ENCODE measurements around the gene GREB1L.

Gene GREB1L

GRCh38 chr18:21458310-21458709 is 216.3 kb downstream of the GREB1L start:
- intact Hi-C loops (cut with DNase I) = no loop called here
- DNase-seq = peak in 2 of 42 donors; percentile 8 to 40

DNA sequence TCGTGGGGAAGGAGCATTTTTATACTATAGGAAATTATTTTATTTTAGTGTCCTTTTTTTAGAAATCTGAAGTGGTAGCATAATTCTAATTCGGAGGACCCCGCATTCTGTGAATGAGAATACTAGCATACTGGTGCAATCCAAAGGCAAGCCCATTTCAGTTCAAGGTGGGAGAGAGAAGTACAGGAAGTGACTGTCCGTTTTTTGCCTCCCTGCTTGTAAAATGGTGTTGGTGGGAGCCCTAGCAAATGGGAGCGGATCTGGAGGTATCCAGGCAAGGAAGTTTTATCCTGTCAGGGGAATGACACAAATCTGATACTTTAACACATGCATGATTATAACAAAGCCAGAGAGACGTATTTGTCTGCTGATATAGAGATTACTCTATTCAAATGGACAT is 216.8 kb downstream of the GREB1L start:
- intact Hi-C loops (cut with DNase I) = no loop called here
- DNase-seq = no peak

DNA sequence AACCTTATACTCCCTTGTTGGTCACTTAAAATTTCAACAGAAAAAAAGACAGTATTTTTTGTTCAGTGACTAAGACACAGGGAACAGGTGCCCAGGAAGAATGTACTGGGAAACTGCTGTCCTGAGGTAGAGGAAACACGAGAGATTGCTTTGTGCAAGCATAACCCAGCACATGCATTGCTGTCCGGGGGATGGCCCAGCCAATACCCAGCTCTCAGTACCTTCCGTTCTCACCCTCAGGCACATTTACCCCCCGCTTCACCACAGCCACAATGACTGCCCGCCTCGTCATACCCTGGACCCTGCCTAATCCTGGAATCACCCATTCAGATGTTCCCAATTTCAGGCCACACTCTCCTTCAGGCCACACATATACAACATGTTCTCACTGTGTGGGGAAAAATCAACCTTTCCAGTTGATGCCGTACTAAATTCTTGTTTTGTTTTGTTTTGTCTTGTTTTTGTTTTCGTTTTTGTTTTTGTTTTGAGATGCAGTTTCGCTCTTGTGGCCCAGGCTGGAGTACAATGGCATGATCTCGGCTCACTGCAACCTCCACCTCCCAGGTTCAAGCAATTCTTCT is 217.8 kb downstream of the GREB1L start:
- intact Hi-C loops (cut with DNase I) = no loop called here
- DNase-seq = no peak

DNA sequence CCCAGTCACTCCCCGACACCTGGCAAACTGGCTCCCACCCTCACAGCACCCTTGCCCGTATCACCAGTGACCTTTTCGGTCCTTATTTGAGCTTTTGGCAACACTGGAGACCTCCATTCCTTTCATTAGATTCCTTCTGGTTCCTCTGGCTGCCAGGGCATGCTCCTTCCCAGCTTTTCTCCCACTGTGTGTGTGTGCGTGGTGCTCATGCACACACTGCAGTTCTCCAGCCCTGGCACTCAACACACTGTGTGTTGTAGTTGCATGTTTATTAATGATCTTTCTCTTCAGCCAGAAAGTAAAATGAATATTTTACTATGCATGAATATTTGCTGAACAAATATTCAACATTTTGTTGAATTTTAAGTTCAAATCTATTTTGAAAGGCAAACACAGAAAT is 219.4 kb downstream of the GREB1L start:
- DNase-seq = no peak
- intact Hi-C loops (cut with DNase I) = no loop called here

- DNase-seq = no peak
- intact Hi-C loops (cut with DNase I) = no loop called here
Measured at GRCh38 chr18:21463718-21464117, 221.7 kb downstream of the GREB1L start.

DNA sequence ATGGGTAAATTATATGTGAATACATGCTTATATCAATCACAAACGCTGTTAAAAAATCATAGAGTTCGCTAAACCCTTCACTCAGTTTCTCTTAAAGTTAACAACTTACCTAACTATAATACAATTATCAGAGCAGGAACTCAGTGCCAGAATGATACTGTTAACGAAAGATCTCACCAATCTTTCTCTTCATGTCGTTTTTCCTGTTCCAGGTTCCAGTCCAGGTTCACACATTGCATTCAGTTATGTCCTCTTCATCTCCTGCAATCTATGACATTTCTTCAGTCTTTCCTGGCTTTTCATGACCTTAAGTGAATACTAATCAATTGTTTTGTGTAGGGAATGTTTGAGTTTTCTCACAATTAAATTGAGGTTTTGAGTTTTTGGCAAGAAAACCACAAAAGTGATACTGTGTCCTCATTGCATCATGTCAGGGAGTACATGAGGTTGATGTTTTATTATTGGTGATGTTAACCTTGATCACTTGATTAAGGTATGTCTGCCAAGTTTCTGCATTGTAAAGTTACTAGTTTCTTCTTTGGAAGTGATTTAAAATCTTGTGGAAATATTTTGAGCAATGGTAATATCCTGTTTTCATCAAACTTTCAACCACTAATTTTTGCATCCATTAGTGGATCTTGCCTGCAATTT is 226.6 kb downstream of the GREB1L start:
- DNase-seq = no peak
- intact Hi-C loops (cut with DNase I) = no loop called here

DNA sequence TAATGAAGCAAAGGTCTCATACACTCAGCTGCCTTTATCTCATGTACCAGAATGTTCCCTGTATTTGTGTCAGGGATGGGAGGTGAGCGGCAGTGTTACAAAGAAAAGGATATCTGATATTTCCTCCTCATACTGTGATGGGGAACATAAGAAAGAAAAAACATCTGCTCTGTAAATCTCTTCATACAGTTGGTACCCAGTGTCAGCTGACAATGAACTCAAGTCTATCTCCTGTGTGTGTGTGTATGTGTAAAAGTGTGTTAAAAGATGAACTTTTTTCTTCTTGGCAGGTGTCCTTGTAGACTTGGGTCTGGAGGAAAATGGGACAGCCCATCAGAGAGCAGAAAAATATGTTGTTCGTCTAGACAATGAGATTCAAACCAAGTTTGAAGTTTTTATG is 230.7 kb downstream of the GREB1L start:
- intact Hi-C loops (cut with DNase I) = no loop called here
- no peak for DNase-seq

DNA sequence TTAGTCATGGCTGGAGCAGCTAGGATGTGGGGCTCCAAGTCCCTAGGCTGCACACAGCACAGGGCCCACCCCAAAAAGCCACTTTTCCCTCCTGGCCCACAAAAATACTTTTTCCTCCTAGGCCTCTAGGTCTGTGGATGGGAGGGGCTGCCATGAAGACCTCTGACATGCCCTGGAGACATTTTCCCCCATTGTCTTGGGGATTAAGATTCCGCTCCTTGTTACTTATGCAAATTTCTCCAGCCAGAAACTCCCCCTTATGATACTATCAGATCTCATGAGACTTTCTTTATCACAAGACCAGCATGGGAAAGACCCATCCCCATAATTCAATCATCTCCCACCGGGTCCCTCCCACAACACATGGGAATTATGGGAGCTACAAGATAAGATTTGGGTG is 232.6 kb downstream of the GREB1L start:
- peak in 1 of 42 donors; percentile 12 for DNase-seq
- intact Hi-C loops (cut with DNase I) = no loop called here

GRCh38 chr18:21479721-21480120 is 237.7 kb downstream of the GREB1L start:
- intact Hi-C loops (cut with DNase I) = no loop called here

GRCh38 chr18:21481739-21482138 is 239.7 kb downstream of the GREB1L start:
- DNase-seq = no peak
- intact Hi-C loops (cut with DNase I) = no loop called here

More at GRCh38 chr18:21479721-21480120, 237.7 kb downstream of the GREB1L start:
- peak in 1 of 42 donors; percentile 18 for DNase-seq

GRCh38 chr18:21483051-21483450 is 241.0 kb downstream of the GREB1L start:
- DNase-seq = no peak
- intact Hi-C loops (cut with DNase I) = no loop called here

- peak in 1 of 42 donors; percentile 22 for DNase-seq
- intact Hi-C loops (cut with DNase I) = no loop called here
Measured at GRCh38 chr18:21484851-21485636, 243.0 kb downstream of the GREB1L start.

- no peak for DNase-seq
- intact Hi-C loops (cut with DNase I) = no loop called here
Measured at GRCh38 chr18:21486905-21487437, 244.9 kb downstream of the GREB1L start.

DNA sequence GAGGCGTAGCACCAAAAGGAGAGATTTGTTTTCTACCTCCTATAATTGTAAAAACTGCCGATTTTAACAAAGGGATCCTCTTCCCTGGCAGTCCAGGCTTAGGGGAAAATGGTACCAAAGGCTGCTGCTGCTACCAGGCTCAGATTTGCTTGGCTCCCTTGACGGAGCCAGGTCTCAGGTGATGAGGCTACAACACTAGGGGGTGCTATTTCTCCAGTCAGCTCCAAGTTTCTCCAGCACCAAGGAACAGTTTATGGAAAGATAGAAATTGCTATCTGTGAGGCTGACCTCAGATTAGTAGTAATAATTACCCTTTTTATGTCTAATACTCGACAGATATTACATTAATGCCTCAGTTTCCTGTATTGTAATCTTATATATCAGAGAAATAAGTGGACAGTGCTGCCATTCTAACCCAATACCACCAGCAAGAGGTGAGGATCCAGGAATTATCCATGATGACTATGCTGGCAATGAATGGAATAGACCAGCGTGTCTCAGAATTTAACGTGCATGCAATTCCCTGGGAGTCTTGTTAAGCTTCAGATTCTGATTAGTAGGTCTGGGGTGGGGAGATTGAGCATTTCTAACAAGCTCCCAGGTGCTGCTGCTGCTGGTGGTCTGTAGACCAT is 247.2 kb downstream of the GREB1L start:
- intact Hi-C loops (cut with DNase I) = no loop called here
- peak in 35 of 42 donors; percentile 23 to 81 (median 57) for DNase-seq

- intact Hi-C loops (cut with DNase I) = loop anchor here (10.0 kb wide), 1 partner anchor 65 kb away; no protein-coding TSS in a partner anchor
- no peak for DNase-seq
Measured at GRCh38 chr18:21489919-21490495, 248.0 kb downstream of the GREB1L start.

- DNase-seq = no peak
- intact Hi-C loops (cut with DNase I) = loop anchor here (10.0 kb wide), 1 partner anchor 64 kb away; no protein-coding TSS in a partner anchor
Measured at GRCh38 chr18:21490748-21491147, 248.7 kb downstream of the GREB1L start.

GRCh38 chr18:21496277-21496835 is 254.3 kb downstream of the GREB1L start:
- DNase-seq = no peak
- intact Hi-C loops (cut with DNase I) = loop anchor here (10.0 kb wide), 1 partner anchor 58 kb away; no protein-coding TSS in a partner anchor

DNA sequence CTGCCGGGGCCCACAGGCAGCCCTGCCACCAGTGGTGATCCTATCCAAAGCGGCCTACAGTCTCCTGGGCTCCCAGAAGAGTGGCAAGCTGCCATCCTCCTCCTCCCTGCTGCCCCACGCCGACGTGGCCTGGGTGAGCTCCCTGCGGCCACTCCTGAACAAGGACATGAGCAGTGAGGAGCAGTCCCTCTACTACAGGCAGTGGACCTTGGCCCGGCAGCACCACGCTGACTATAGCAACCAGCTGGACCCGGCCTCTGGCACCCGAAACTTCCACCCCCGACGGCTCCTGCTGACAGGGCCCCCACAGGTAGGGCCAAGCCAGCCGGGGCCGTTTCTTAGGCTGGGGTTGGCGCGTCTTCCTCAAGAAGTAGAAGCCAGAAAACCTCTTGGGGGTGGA is 258.0 kb downstream of the GREB1L start:
- no peak for DNase-seq
- intact Hi-C loops (cut with DNase I) = loop anchor here (10.0 kb wide), 1 partner anchor 55 kb away; no protein-coding TSS in a partner anchor

DNA sequence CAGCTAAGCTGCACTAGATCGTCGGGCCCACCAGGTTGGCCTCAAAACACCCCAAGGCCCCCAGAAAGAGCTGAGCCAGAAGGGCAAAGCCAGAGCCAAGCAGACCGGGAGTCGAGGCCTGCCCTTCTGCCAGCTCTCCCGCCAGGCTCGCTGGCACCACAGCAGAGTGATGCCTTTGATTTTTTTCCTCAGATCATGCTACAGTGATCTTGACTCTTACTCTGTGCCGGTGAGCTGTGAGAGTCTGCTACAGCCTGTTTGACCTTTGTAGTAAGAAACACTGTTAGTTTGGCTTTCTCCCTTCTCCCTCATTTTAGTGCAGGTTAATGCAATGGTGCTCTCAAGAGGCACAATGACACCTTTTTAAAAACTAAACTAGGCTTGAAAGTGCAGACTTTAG is 260.6 kb downstream of the GREB1L start:
- intact Hi-C loops (cut with DNase I) = no loop called here
- no peak for DNase-seq
